A204.1 (cell line): ENCODE measurements around the gene GNAS-AS1.

Source experiments
- FAIRE-seq: peaks from 2 replicates; lab custom pipeline; 2012; peaks lifted over from hg19 to GRCh38; lab: Jason Lieb, UNC

The GNAS-AS1 gene

GRCh38 chr20:58884966-58885365 is 34.3 kb upstream of the GNAS-AS1 start:
- FAIRE-seq: no peak

DNA sequence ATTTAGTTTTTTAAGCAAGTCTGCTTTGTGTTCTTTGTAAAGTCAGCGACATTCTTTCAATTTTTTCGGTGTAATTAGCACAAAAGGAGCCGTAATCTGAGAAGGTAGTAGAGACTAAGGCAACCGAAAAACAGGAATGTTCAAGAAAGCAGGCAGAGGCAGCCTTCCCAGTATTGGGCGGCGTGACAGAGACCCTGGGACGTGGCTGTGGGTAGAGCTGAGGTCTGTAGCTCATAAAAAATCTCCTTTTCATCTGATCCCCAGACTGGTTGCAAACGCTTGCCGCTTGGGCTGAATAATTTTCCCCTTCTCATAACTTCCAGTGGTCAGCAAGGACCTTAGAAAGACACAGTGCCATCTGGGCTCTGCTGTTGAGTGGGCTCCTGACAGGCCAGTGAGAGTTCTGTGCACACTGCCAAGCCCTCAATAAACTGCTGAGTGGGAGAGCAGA is 32.6 kb upstream of the GNAS-AS1 start:
- FAIRE-seq: no peak

- FAIRE-seq: no peak
Observed at GRCh38 chr20:58882704-58883089, 32.0 kb upstream of the GNAS-AS1 start.

GRCh38 chr20:58880994-58881752 is 30.5 kb upstream of the GNAS-AS1 start:
- no peak for FAIRE-seq

DNA sequence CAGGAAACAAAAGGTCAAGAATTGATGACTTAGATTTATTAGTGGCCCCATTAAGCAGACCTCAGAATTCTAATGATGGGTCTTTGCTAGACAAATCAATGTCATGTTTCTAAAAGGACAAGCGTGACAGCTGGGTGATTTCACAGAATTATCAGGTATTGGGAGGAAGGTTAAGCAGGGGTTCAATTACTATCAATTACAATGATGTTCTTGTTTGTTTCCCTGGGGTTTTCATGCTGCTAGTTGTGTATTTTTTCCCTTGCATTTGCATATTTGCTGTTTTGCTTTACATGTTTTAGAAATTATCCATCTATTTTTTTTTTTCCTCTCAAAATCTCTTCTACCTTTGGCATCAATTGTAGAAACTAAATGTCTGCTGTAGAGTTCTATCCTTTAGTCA is 29.7 kb upstream of the GNAS-AS1 start:
- no peak for FAIRE-seq

- FAIRE-seq: no peak
Observed at GRCh38 chr20:58878399-58878798, 27.7 kb upstream of the GNAS-AS1 start.

- no peak for FAIRE-seq
Observed at GRCh38 chr20:58877976-58878360, 27.3 kb upstream of the GNAS-AS1 start.

DNA sequence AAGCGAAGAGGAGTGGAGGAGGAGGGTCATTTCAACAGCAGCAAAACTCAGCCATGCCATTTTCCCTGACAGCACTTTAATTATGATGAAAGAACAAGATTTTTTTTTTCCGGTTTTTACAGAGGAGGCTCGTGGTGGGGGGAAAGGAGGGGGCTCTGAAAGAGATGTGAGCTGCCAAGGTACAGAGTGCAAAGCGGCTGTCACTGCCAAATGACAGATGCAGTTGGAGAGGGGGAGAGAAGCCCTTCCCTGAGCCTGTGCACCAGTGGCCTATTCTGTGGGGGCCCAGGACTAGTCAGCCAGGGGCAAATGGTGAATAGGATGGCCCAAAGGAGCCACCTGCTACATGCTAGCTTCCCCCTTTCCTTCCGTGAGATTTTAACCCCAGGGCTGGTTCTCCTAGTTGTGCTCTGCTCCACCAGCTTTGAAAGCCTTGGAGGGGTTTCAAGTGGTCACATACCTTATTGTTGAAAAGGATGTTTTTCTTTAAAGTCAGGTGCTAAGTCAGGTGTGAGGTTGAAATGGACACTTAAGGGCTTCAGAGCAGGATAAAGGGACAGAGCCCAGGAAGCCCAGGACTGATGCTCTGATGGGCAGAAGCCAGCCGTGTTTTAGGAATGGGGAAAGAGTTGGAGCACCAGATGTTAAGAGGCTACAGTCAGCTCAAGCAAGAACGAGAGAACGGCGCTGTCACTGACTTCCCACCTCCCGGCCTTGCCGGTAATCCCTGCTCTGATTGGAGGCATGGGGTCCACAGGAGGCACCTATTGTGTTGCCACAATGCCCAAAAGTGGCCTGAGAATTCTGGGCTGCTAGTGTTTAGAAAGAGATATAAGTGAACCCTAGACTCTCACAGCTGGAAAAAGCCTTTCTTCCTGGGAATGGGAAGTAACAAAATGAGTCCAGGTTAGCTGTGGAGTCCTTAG is 26.6 kb upstream of the GNAS-AS1 start:
- no peak for FAIRE-seq

DNA sequence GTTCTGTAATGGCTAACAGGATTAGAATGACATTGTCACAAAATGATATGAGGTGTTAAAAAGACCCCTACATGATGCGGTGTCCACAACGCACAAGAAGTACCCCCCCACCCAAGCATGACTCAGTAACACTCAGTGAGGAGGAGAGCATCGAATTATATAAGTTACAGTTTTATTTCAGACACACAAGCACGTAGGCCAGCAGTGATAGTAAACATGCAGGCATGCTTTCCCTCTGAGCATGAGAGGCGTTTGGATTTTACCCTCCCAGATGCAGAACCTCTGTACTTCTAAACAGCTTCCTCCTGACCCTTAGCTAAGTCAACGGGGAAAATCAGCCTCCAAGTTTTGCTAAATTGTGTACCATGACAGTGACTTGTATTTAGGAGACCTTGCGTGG is 25.7 kb upstream of the GNAS-AS1 start:
- FAIRE-seq: no peak

DNA sequence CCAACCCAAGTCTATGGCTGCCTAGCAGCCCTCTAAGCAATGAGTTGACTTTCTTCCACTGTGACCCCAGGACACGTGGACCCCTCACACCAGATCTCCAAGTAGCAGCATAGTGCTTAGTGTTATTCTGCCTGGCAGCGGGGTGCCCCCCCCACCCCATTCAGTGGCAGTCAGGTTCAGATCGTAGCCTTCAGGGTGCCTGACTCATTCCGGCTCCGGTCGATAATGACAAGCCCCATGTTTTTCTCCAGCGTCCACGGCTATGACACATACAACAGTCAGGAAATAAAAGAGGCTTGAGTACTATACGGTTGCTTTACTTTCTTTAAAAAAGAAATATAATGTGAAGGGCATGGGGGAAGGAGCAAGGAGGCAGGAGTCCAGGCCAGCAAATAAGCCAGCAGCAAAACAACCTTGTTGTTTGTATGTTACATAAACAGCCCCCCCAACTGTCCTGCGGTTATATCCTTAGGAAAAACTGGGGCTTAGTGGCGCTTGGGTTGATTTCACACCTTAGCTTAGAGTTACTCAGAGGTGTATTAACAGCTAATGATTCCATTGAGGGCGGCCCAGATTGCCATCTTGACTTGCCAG is 24.9 kb upstream of the GNAS-AS1 start:
- FAIRE-seq: no peak

GRCh38 chr20:58875111-58875510 is 24.4 kb upstream of the GNAS-AS1 start:
- FAIRE-seq: no peak

- no peak for FAIRE-seq
Observed at GRCh38 chr20:58874469-58874868, 23.8 kb upstream of the GNAS-AS1 start.

DNA sequence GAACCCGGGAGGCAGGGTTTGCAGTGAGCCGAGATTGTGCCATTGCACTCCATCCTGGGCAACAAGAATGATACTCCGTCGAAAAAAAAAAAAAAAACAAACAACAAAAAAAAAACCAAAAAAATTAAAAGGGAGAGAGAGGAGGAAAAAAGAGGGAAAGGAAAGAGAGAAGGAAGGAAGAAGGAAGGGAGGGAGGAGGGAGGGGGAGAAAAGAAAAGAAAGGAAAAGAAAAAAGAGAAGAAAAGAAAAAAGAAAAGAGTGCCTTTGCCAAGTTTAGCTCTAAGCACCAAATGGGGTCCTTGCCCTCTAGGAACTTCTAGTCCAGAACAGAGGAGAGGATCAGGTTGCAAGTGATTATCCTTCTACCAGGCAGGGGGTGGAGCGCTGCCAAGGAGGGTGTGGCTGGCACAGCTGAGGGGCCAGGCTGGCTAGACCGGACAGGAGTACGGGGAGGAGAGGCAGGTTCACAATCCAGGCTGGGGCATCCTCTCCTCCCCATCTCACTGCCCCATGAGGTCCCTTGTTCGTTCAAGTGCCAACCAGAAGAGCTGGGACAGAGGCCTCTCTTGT is 20.9 kb upstream of the GNAS-AS1 start:
- no peak for FAIRE-seq

DNA sequence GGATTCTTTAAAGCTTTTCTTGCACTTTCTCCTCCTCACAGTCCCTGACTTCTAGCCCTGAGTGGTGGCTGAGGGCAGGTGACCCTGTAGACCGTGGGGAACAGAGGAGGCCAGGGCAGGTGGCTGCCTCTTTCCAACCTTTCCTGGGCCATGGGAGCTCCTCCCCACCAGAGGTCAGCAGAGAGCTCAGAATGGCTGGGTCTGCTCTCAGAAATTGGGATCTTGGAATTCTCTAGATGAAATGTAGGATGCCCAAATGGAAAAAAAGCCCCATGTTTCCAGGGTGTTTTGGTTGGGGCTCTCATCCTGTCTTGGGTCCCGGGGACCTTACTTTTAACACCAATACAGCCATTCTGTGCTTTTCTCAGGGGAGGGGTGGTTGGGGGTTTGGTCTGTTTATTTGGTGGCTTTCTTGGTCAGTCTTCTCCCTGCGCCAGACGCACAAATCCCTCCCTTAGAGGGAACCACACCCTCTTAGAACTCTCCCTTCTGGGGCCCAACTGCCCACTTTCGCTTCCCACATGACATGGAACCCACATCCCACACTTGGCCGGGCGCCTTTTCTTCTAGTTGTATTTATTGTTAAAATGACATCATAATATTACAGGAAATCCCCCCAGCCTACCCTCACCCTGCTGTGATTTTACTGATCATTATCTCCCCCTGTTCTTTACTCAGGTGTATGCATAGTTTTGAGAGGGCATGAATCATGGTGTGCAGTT is 19.8 kb upstream of the GNAS-AS1 start:
- no peak for FAIRE-seq

GRCh38 chr20:58869662-58870227 is 19.0 kb upstream of the GNAS-AS1 start:
- FAIRE-seq: no peak

DNA sequence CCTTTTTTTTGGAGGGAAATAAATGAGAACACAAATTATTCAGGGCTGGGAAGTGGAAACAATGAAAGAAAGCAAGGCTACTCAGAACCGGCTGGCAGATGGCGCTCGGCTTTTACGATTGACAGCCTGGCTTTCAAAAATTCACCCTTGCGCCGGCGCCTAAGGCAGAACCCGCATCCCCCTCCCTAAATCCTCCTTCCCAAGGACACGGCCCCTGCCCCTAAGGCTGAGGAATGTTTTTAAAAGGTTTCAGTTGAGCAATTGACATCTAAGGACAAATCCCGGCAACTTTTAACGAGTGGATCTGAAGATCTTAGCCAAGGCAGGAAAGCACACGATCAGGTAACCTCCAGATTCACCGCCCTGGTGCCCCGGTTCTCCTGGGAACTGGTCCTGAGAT is 18.1 kb upstream of the GNAS-AS1 start:
- FAIRE-seq: no peak

DNA sequence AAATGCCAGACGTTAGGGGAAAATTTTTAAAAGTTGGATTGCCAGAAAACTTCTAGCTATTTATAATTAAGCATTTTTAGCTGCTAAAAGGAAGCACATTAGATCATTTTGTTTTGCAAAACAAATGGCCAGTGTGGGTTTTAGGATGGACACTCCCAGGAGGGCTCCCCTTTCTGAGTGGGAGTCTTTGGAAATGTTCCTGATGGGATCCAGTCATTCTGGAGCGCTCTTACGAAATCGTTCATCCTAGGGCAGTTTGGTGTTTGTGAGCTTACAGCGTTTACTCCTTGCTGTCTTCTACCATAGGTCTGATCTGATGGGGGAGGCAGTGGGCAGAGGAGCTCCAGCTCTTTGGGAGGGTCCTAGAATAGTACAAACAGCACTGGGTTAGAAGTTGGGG is 16.5 kb upstream of the GNAS-AS1 start:
- no peak for FAIRE-seq

DNA sequence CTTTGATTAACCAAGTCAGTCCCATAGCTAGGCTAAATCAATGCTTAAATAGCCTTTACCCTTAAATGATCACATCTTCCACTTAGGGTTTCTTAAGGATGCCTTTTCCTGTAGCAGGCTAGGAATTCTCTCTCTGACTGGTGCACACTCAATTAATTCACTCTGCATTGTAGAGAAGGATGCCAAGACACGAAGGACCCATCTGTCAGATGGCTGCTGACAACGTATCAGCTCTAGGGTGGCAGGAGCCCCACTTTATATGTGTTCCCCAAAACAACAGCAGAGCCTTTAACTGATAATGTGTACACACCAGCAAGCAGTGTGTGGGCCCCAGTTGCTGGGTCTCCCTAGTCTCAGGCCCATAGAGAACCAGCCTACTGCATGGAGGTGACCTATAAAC is 15.1 kb upstream of the GNAS-AS1 start:
- no peak for FAIRE-seq

GRCh38 chr20:58864346-58864745 is 13.6 kb upstream of the GNAS-AS1 start:
- no peak for FAIRE-seq

GRCh38 chr20:58863044-58863790 is 12.5 kb upstream of the GNAS-AS1 start:
- no peak for FAIRE-seq
